ENCODE measurements around the gene TBXAS1. TPM values are rescaled to one million over a fixed set of nuclear protein-coding genes. Genes with fewer than 3 reads are reported as not detected.

Gene TBXAS1
- total RNA-seq, 5 donors from 2014 or later (not counting 1 experiment from before 2014, with no cell fraction given), result 5.2 to 14.2 (median 7.3) TPM

- no peak overlapping the region for H3K27ac Mint-ChIP-seq
- ChIA-PET POLR2A (no interaction called here), CTCF (no interaction called here)
- Histone ChIP-seq H3K4me3 (ENCODE audit: control insufficient read depth in 1 of 2, extremely low read depth in 1 of 2, low read length in 1 of 2) (no peak overlapping the region), H3K9me3 (peaks cover 3% of the 10 kb centered on the region), H3K36me3 (ENCODE audit: control insufficient read depth in 2 of 2, extremely low read depth in 1 of 2, insufficient read depth in 1 of 2, low read length in 1 of 2) (no peaks in the 10 kb centered on the region), H3K27me3 (replicated peaks in 1 of 2; ENCODE audit: control insufficient read depth in 2 of 2, extremely low read depth in 1 of 2, insufficient read depth in 2 of 2, low read length in 1 of 2) (no peaks in the 10 kb centered on the region), H3K27ac (ENCODE audit: low read length) (no peak overlapping the region), H3K4me1 (ENCODE audit: control insufficient read depth in 1 of 2, extremely low read depth in 1 of 2, insufficient read depth in 2 of 2, low read length in 2 of 2) (no peaks in the 10 kb centered on the region)
- peaks cover 0 to 4% of the 10 kb centered on the region in 2 donors for H3K27me3 Mint-ChIP-seq
- H3K36me3 Mint-ChIP-seq, result peaks cover 30% of the 10 kb centered on the region
- H3K4me3 Mint-ChIP-seq, result no peak overlapping the region
- DNase-seq, result no peak
- peaks cover 15 to 19% (median 17%) of the 10 kb centered on the region in 3 donors for H3K9me3 Mint-ChIP-seq
- 77% methylated on average over 2 of the region's 4 CpGs for WGBS (ENCODE audit: insufficient coverage)
- H3K4me1 Mint-ChIP-seq, result no peaks in the 10 kb centered on the region
- ATAC-seq (replicated peaks in 1 of 4), result no peak
These were observed 114.3 kb downstream of the TBXAS1 start for GRCh38 chr7:139943401-139943800.

GRCh38 chr7:139944248-139944647 lies 115.2 kb downstream of the TBXAS1 start:
- ATAC-seq (replicated peaks in 1 of 4), result no peak
- CTCF ChIA-PET, result no interaction called here
- no peaks in the 10 kb centered on the region for H3K4me1 ChIP-seq (ENCODE audit: control insufficient read depth in 1 of 2, extremely low read depth in 1 of 2, insufficient read depth in 2 of 2, low read length in 2 of 2)
- peaks cover 0 to 4% of the 10 kb centered on the region in 2 donors for H3K27me3 Mint-ChIP-seq
- POLR2A ChIA-PET, result no interaction called here
- H3K9me3 Mint-ChIP-seq, result peaks cover 15 to 19% (median 17%) of the 10 kb centered on the region in 3 donors
- 80% methylated on average over 2 of the region's 3 CpGs for WGBS (ENCODE audit: insufficient coverage)
- peaks cover 3% of the 10 kb centered on the region for H3K9me3 ChIP-seq
- no peaks in the 10 kb centered on the region for H3K4me1 Mint-ChIP-seq
- no peak overlapping the region for H3K4me3 Mint-ChIP-seq
- H3K4me3 ChIP-seq (ENCODE audit: control insufficient read depth in 1 of 2, extremely low read depth in 1 of 2, low read length in 1 of 2), result no peak overlapping the region
- no peaks in the 10 kb centered on the region for H3K36me3 ChIP-seq (ENCODE audit: control insufficient read depth in 2 of 2, extremely low read depth in 1 of 2, insufficient read depth in 1 of 2, low read length in 1 of 2)
- H3K27ac ChIP-seq (ENCODE audit: low read length), result no peak overlapping the region
- H3K36me3 Mint-ChIP-seq, result peaks cover 33% of the 10 kb centered on the region
- no peaks in the 10 kb centered on the region for H3K27me3 ChIP-seq (replicated peaks in 1 of 2; ENCODE audit: control insufficient read depth in 2 of 2, extremely low read depth in 1 of 2, insufficient read depth in 2 of 2, low read length in 1 of 2)
- DNase-seq, result no peak
- no peak overlapping the region for H3K27ac Mint-ChIP-seq

- no peak for ATAC-seq (replicated peaks in 1 of 4)
- H3K4me3 Mint-ChIP-seq, result no peak overlapping the region
- no CpG with 5 or more reads among the region's 2 CpGs for WGBS (ENCODE audit: insufficient coverage)
- ChIA-PET POLR2A (no interaction called here), CTCF (interaction anchor here in 1 of 2 donors (0.7 kb wide), 1 partner anchor 83 kb away, joined by 3 read pairs; no protein-coding TSS in a partner anchor)
- H3K27me3 Mint-ChIP-seq, result no peaks in the 10 kb centered on the region
- no peak overlapping the region for H3K27ac ChIP-seq (ENCODE audit: low read length)
- peaks cover 15 to 19% (median 17%) of the 10 kb centered on the region in 3 donors for H3K9me3 Mint-ChIP-seq
- H3K4me3 ChIP-seq (ENCODE audit: control insufficient read depth in 1 of 2, extremely low read depth in 1 of 2, low read length in 1 of 2), result no peak overlapping the region
- H3K36me3 ChIP-seq (ENCODE audit: control insufficient read depth in 2 of 2, extremely low read depth in 1 of 2, insufficient read depth in 1 of 2, low read length in 1 of 2), result no peaks in the 10 kb centered on the region
- H3K9me3 ChIP-seq, result peaks cover 3% of the 10 kb centered on the region
- H3K27ac Mint-ChIP-seq, result no peak overlapping the region
- H3K4me1 Mint-ChIP-seq, result no peaks in the 10 kb centered on the region
- H3K27me3 ChIP-seq (replicated peaks in 1 of 2; ENCODE audit: control insufficient read depth in 2 of 2, extremely low read depth in 1 of 2, insufficient read depth in 2 of 2, low read length in 1 of 2), result no peaks in the 10 kb centered on the region
- DNase-seq, result no peak
- H3K36me3 Mint-ChIP-seq, result peaks cover 30% of the 10 kb centered on the region
- no peaks in the 10 kb centered on the region for H3K4me1 ChIP-seq (ENCODE audit: control insufficient read depth in 1 of 2, extremely low read depth in 1 of 2, insufficient read depth in 2 of 2, low read length in 2 of 2)
These were observed 117.5 kb downstream of the TBXAS1 start for GRCh38 chr7:139946533-139946932.

- Histone ChIP-seq H3K9me3 (peaks cover 3% of the 10 kb centered on the region), H3K4me3 (ENCODE audit: control insufficient read depth in 1 of 2, extremely low read depth in 1 of 2, low read length in 1 of 2) (no peak overlapping the region), H3K36me3 (ENCODE audit: control insufficient read depth in 2 of 2, extremely low read depth in 1 of 2, insufficient read depth in 1 of 2, low read length in 1 of 2) (no peaks in the 10 kb centered on the region), H3K27ac (ENCODE audit: low read length) (no peak overlapping the region), H3K27me3 (replicated peaks in 1 of 2; ENCODE audit: control insufficient read depth in 2 of 2, extremely low read depth in 1 of 2, insufficient read depth in 2 of 2, low read length in 1 of 2) (no peaks in the 10 kb centered on the region), H3K4me1 (ENCODE audit: control insufficient read depth in 1 of 2, extremely low read depth in 1 of 2, insufficient read depth in 2 of 2, low read length in 2 of 2) (no peaks in the 10 kb centered on the region)
- ChIA-PET CTCF (interaction anchor here (0.7 kb wide), 2 partner anchors 83 to 660 kb away, joined by 3 read pairs; no protein-coding TSS in a partner anchor), POLR2A (no interaction called here)
- WGBS (ENCODE audit: insufficient coverage), result no CpG with 5 or more reads among the region's 3 CpGs
- Mint-ChIP-seq H3K4me1 (no peaks in the 10 kb centered on the region), H3K9me3 (peaks cover 15 to 19% (median 17%) of the 10 kb centered on the region in 3 donors), H3K27ac (no peak overlapping the region), H3K27me3 (no peaks in the 10 kb centered on the region), H3K4me3 (no peak overlapping the region), H3K36me3 (peaks cover 30% of the 10 kb centered on the region)
- ATAC-seq (replicated peaks in 1 of 4), result no peak
- no peak for DNase-seq
These were observed 118.0 kb downstream of the TBXAS1 start for GRCh38 chr7:139947021-139947420.

- CTCF ChIA-PET, result interaction anchor here in 1 of 2 donors (0.7 kb wide), 1 partner anchor 15 kb away, joined by 3 read pairs; no protein-coding TSS in a partner anchor
These were observed 119.1 kb downstream of the TBXAS1 start for GRCh38 chr7:139948167-139948566.

GRCh38 chr7:139948587-139949335 lies 119.7 kb downstream of the TBXAS1 start:
- WGBS (ENCODE audit: insufficient coverage), result 100% methylated on average over 4 of the region's 10 CpGs
- no peak for DNase-seq
- Mint-ChIP-seq H3K9me3 (peaks cover 15 to 19% (median 17%) of the 10 kb centered on the region in 3 donors), H3K4me1 (no peaks in the 10 kb centered on the region), H3K36me3 (peaks cover 30% of the 10 kb centered on the region), H3K4me3 (no peak overlapping the region), H3K27ac (no peak overlapping the region), H3K27me3 (no peaks in the 10 kb centered on the region)
- H3K9me3 ChIP-seq, result peaks cover 3% of the 10 kb centered on the region
- no peak overlapping the region for H3K4me3 ChIP-seq (ENCODE audit: control insufficient read depth in 1 of 2, extremely low read depth in 1 of 2, low read length in 1 of 2)
- H3K27me3 ChIP-seq (replicated peaks in 1 of 2; ENCODE audit: control insufficient read depth in 2 of 2, extremely low read depth in 1 of 2, insufficient read depth in 2 of 2, low read length in 1 of 2), result no peaks in the 10 kb centered on the region
- H3K27ac ChIP-seq (ENCODE audit: low read length), result no peak overlapping the region
- H3K36me3 ChIP-seq (ENCODE audit: control insufficient read depth in 2 of 2, extremely low read depth in 1 of 2, insufficient read depth in 1 of 2, low read length in 1 of 2), result no peaks in the 10 kb centered on the region
- ChIA-PET POLR2A (no interaction called here), CTCF (no interaction called here)
- H3K4me1 ChIP-seq (ENCODE audit: control insufficient read depth in 1 of 2, extremely low read depth in 1 of 2, insufficient read depth in 2 of 2, low read length in 2 of 2), result no peaks in the 10 kb centered on the region
- no peak for ATAC-seq (replicated peaks in 1 of 4)

More at GRCh38 chr7:139948167-139948566, 119.1 kb downstream of the TBXAS1 start:
- Mint-ChIP-seq H3K36me3 (peaks cover 30% of the 10 kb centered on the region), H3K27ac (no peak overlapping the region), H3K27me3 (no peaks in the 10 kb centered on the region), H3K4me1 (no peaks in the 10 kb centered on the region), H3K9me3 (peaks cover 15 to 19% (median 17%) of the 10 kb centered on the region in 3 donors), H3K4me3 (no peak overlapping the region)
- Histone ChIP-seq H3K9me3 (peaks cover 3% of the 10 kb centered on the region), H3K27ac (ENCODE audit: low read length) (no peak overlapping the region), H3K4me1 (ENCODE audit: control insufficient read depth in 1 of 2, extremely low read depth in 1 of 2, insufficient read depth in 2 of 2, low read length in 2 of 2) (no peaks in the 10 kb centered on the region), H3K36me3 (ENCODE audit: control insufficient read depth in 2 of 2, extremely low read depth in 1 of 2, insufficient read depth in 1 of 2, low read length in 1 of 2) (no peaks in the 10 kb centered on the region), H3K27me3 (replicated peaks in 1 of 2; ENCODE audit: control insufficient read depth in 2 of 2, extremely low read depth in 1 of 2, insufficient read depth in 2 of 2, low read length in 1 of 2) (no peaks in the 10 kb centered on the region), H3K4me3 (ENCODE audit: control insufficient read depth in 1 of 2, extremely low read depth in 1 of 2, low read length in 1 of 2) (no peak overlapping the region)
- no peak for ATAC-seq (replicated peaks in 1 of 4)
- POLR2A ChIA-PET, result no interaction called here
- no peak for DNase-seq
- WGBS (ENCODE audit: insufficient coverage), result no CpG with 5 or more reads among the region's 2 CpGs

All from T-cell (primary cell).